ENCODE results near the gene ARID1B. TPM values are rescaled to one million over a fixed set of nuclear protein-coding genes. Genes with fewer than 3 reads are reported as not detected.

Gene ARID1B
- total and polyA plus RNA-seq, 2 donors (not counting 1 experiment from before 2014, with no cell fraction given): 47.2 to 280 TPM

DNA sequence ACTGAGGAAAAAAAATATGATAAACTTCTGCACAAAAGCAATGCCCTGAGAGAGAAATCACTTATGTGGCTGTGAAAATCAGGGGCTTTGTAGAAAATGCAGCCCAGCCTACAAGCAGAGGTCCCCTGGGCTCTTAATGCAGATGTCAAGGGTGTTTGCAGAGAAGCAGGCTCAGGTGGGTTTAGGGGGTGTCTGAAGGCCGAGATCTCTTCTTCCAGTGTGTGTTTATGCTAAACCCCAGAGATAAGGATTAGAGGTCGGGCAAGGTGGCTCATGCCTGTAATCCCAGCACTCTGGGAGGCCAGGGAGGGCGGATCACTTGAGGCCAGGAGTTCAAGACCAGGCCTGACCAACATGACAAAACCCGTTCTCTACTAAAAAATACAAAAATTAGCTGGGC, 467.6 kb downstream of the ARID1B start:
- Mint-ChIP-seq H3K27me3 (peaks cover 33% of the 10 kb centered on the region), H3K4me3 (no peak overlapping the region), H3K4me1 (peaks cover 4% of the 10 kb centered on the region), H3K9me3 (ENCODE audit: insufficient read depth) (no peaks in the 10 kb centered on the region), H3K27ac (no peak overlapping the region)
- POLR2A ChIA-PET: no interaction called here
- Histone ChIP-seq H4K20me1 (ENCODE audit: control insufficient read depth, insufficient read depth, low read length, poor library complexity, severe bottlenecking) (no peaks in the 10 kb centered on the region), H3K4me3 (ENCODE audit: control extremely low read depth in 1 of 5, extremely low read depth in 1 of 5, insufficient read depth in 1 of 5, low read depth in 2 of 5, low read length in 4 of 5) (no peak overlapping the region), H3K9ac (ENCODE audit: low read length) (no peak overlapping the region), H3K27ac (ENCODE audit: low read length in 2 of 2) (no peak overlapping the region), H3K4me1 (ENCODE audit: control insufficient read depth in 2 of 2, insufficient read depth in 2 of 2, low read length in 2 of 2) (peaks cover 0 to 5% of the 10 kb centered on the region in 2 donors), H3K4me2 (replicated peaks; ENCODE audit: low read depth, low read length, poor library complexity, severe bottlenecking) (no peak overlapping the region), H3K36me3 (replicated peaks in 1 of 2; ENCODE audit: control extremely low read depth in 1 of 2, control insufficient read depth in 1 of 2, extremely low read depth in 1 of 2, insufficient read depth in 2 of 2, low read length in 1 of 2) (no peaks in the 10 kb centered on the region), H3K27me3 (replicated peaks in 1 of 4; ENCODE audit: control extremely low read depth in 1 of 4, control insufficient read depth in 3 of 4, insufficient read depth in 4 of 4, low read length in 3 of 4) (peaks cover 0 to 21% (median 0%) of the 10 kb centered on the region in 4 experiments), H3K9me3 (ENCODE audit: control extremely low read depth in 1 of 3, control insufficient read depth in 2 of 3, insufficient read depth in 1 of 3, low read length in 2 of 3) (peaks cover 0 to 29% (median 7%) of the 10 kb centered on the region in 3 donors), H2AFZ (ENCODE audit: insufficient read depth, low read depth, low read length, poor library complexity, severe bottlenecking) (no peak overlapping the region), H3K79me2 (ENCODE audit: control insufficient read depth, insufficient read depth, low read length) (no peaks in the 10 kb centered on the region)
- ATAC-seq (ENCODE audit: low read depth) (no peak), DNase-seq (no peak)
- CTCF ChIA-PET: interaction anchor here (0.8 kb wide), 1 partner anchor 10 kb away, joined by 5 read pairs; no protein-coding TSS in a partner anchor
- TF ChIP-seq EZH2 (IDR thresholded peaks at IDR 0.05; ENCODE audit: borderline replicate concordance, insufficient read depth, low read depth, low read length, poor library complexity, severe bottlenecking): no peak
- TF ChIP-seq, protein P1, sequence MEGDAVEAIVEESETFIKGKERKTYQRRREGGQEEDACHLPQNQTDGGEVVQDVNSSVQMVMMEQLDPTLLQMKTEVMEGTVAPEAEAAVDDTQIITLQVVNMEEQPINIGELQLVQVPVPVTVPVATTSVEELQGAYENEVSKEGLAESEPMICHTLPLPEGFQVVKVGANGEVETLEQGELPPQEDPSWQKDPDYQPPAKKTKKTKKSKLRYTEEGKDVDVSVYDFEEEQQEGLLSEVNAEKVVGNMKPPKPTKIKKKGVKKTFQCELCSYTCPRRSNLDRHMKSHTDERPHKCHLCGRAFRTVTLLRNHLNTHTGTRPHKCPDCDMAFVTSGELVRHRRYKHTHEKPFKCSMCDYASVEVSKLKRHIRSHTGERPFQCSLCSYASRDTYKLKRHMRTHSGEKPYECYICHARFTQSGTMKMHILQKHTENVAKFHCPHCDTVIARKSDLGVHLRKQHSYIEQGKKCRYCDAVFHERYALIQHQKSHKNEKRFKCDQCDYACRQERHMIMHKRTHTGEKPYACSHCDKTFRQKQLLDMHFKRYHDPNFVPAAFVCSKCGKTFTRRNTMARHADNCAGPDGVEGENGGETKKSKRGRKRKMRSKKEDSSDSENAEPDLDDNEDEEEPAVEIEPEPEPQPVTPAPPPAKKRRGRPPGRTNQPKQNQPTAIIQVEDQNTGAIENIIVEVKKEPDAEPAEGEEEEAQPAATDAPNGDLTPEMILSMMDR (IDR thresholded peaks at IDR 0.05): no peak
- intact Hi-C loops (cut with micrococcal nuclease): no loop called here
- WGBS (ENCODE audit: insufficient coverage): 86% methylated on average over 3 of the region's 4 CpGs

DNA sequence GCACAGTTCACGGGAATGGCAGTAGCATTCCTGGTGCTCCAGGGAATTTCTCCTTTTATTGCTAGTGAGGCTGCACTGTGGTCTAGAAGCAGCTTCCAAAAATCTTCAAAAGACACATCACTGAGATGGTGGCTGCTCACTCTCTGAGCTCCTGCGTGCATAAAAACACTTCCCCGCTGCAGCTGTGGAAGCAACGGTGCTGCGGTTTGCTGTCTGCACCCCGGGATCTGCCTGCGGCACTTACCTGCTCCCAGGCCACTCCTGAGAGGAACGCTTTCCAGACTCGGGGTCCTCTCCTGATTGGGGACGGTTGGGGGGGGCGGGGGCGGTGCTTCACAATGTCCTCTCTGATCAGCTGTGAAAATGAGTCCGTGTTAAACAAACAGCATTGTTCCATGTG, 468.3 kb downstream of the ARID1B start:
- WGBS (ENCODE audit: insufficient coverage): 90% methylated on average over 13 of the region's 13 CpGs
- intact Hi-C loops (cut with micrococcal nuclease): no loop called here
- DNase-seq (no peak), ATAC-seq (ENCODE audit: low read depth) (no peak)
- no peaks in the 10 kb centered on the region for H4K20me1 ChIP-seq (ENCODE audit: control insufficient read depth, insufficient read depth, low read length, poor library complexity, severe bottlenecking)
- Mint-ChIP-seq H3K27ac (no peak overlapping the region), H3K9me3 (ENCODE audit: insufficient read depth) (no peaks in the 10 kb centered on the region), H3K4me1 (peaks cover 2% of the 10 kb centered on the region), H3K27me3 (peaks cover 33% of the 10 kb centered on the region), H3K4me3 (no peak overlapping the region)
- no peaks in the 10 kb centered on the region for H3K36me3 ChIP-seq (replicated peaks in 1 of 2; ENCODE audit: control extremely low read depth in 1 of 2, control insufficient read depth in 1 of 2, extremely low read depth in 1 of 2, insufficient read depth in 2 of 2, low read length in 1 of 2)
- H3K4me1 ChIP-seq (ENCODE audit: control insufficient read depth in 2 of 2, insufficient read depth in 2 of 2, low read length in 2 of 2): peaks cover 0 to 2% of the 10 kb centered on the region in 2 donors
- CTCF ChIA-PET: interaction anchor here (0.8 kb wide), 1 partner anchor 10 kb away, joined by 5 read pairs; no protein-coding TSS in a partner anchor
- H3K27me3 ChIP-seq (replicated peaks in 1 of 4; ENCODE audit: control extremely low read depth in 1 of 4, control insufficient read depth in 3 of 4, insufficient read depth in 4 of 4, low read length in 3 of 4): peaks cover 0 to 17% (median 0%) of the 10 kb centered on the region in 4 experiments
- H3K9me3 ChIP-seq (ENCODE audit: control extremely low read depth in 1 of 3, control insufficient read depth in 2 of 3, insufficient read depth in 1 of 3, low read length in 2 of 3): peaks cover 0 to 30% (median 7%) of the 10 kb centered on the region in 3 donors
- H3K27ac ChIP-seq (ENCODE audit: low read length in 2 of 2): no peak overlapping the region
- no peak overlapping the region for H3K9ac ChIP-seq (ENCODE audit: low read length)
- H2AFZ ChIP-seq (ENCODE audit: insufficient read depth, low read depth, low read length, poor library complexity, severe bottlenecking): no peak overlapping the region
- no peaks in the 10 kb centered on the region for H3K79me2 ChIP-seq (ENCODE audit: control insufficient read depth, insufficient read depth, low read length)
- POLR2A ChIA-PET: no interaction called here
- TF ChIP-seq, protein P1 (IDR thresholded peaks at IDR 0.05): no peak
- TF ChIP-seq EZH2 (IDR thresholded peaks at IDR 0.05; ENCODE audit: borderline replicate concordance, insufficient read depth, low read depth, low read length, poor library complexity, severe bottlenecking): no peak
- no peak overlapping the region for H3K4me3 ChIP-seq (ENCODE audit: control extremely low read depth in 1 of 5, extremely low read depth in 1 of 5, insufficient read depth in 1 of 5, low read depth in 2 of 5, low read length in 4 of 5)
- H3K4me2 ChIP-seq (replicated peaks; ENCODE audit: low read depth, low read length, poor library complexity, severe bottlenecking): no peak overlapping the region
